Endothelial cell of umbilical vein (primary cell): ENCODE measurements around the gene ZNF804B. TPM values are rescaled to one million over a fixed set of nuclear protein-coding genes. Genes with fewer than 3 reads are reported as not detected.

Source experiments
- BruUV-seq: library from RNA; stranded (reverse); fragments of 400-500 nt; replicated peaks from 2 replicates; lab custom pipeline; 2021; lab: Mats Ljungman, UMichigan
- CTCF ChIA-PET: fragments of 300-600, 350-600 bp; sonication (Branson Sonifier 250); formaldehyde crosslinking; loops from one replicate; lab custom pipeline; 2021; ENCODE audit warnings: antibody characterized with exemption, inconsistent platforms; lab: Charles Lee
- POLR2A ChIA-PET: fragments of 300-600, 350-600 bp; sonication (Branson Sonifier 250); formaldehyde crosslinking; loops from one replicate; lab custom pipeline; 2021; ENCODE audit warnings: antibody characterized with exemption, inconsistent platforms; lab: Charles Lee
- DNase-seq: peaks from one replicate; pipeline ENCODE4 v3.0.0-alpha.2; 2011; ENCODE audit warnings: low read depth, low spot score
- FAIRE-seq: peaks from 2 replicates; lab custom pipeline; 2011; peaks lifted over from hg19 to GRCh38; lab: Jason Lieb, UNC
- H2AFZ ChIP-seq: 2 replicates; pipeline ENCODE4 v1.6.0; 2012; ENCODE audit warnings: low read depth, low read length, control low read depth, inconsistent platforms
- H3K27ac ChIP-seq: 2 replicates; pipeline ENCODE4 v1.5.1; 2011; ENCODE audit warnings: low read depth, mild to moderate bottlenecking, control low read depth, low read length, moderate library complexity; ENCODE audit not compliant: insufficient read depth
- H3K27me3 ChIP-seq, 2 experiments: 2 replicates each; pipeline versions ENCODE4 v1.6.0 to v1.6.1; 2011; ENCODE audit warnings: low read length in 2 of 2, mixed read lengths in 1 of 2; ENCODE audit not compliant: control insufficient read depth in 2 of 2, insufficient read depth in 2 of 2
- H3K36me3 ChIP-seq, 2 experiments: 2 replicates in 1 of 2; 3 replicates in 1 of 2; pipeline ENCODE4 v1.5.1; 2011; ENCODE audit warnings: low read length in 2 of 2, mild to moderate bottlenecking in 1 of 2, moderate library complexity in 1 of 2; ENCODE audit not compliant: control insufficient read depth in 2 of 2, insufficient read depth in 2 of 2; ENCODE audit errors: extremely low read depth in 1 of 2
- H3K4me1 ChIP-seq: 3 replicates; pipeline ENCODE4 v1.5.1; 2011; ENCODE audit warnings: mild to moderate bottlenecking, low read length; ENCODE audit not compliant: control insufficient read depth, insufficient read depth; ENCODE audit errors: extremely low read depth
- H3K4me2 ChIP-seq: 2 replicates; pipeline ENCODE4 v1.6.1; 2011; ENCODE audit warnings: low read length, control low read depth, mixed read lengths; ENCODE audit not compliant: insufficient read depth
- H3K4me3 ChIP-seq, 3 experiments: fragments of 200-600 bp in 1 of 3; sonication (generic), shearing (Covaris generic) in 1 of 3; replicated peaks in 1 of 3; 2 replicates each; pipeline ENCODE4 v1.5.1; 2011 to 2016; ENCODE audit warnings: control low read depth in 3 of 3, low read length in 3 of 3, mild to moderate bottlenecking in 2 of 3, inconsistent platforms in 1 of 3, low read depth in 1 of 3, moderate library complexity in 1 of 3; ENCODE audit not compliant: insufficient read depth in 1 of 3
- H3K79me2 ChIP-seq: 2 replicates; pipeline ENCODE4 v1.6.0; 2012; ENCODE audit warnings: low read length, inconsistent platforms; ENCODE audit not compliant: control insufficient read depth, insufficient read depth
- H3K9ac ChIP-seq: replicated peaks from 2 replicates; pipeline ENCODE3; 2011; ENCODE audit warnings: low read length, control low read depth; ENCODE audit not compliant: insufficient read depth; ENCODE audit errors: extremely low read depth
- H3K9me1 ChIP-seq: replicated peaks from 3 replicates; pipeline ENCODE4 v1.6.0; 2011; ENCODE audit warnings: mild to moderate bottlenecking, low read length; ENCODE audit not compliant: control insufficient read depth, insufficient read depth; ENCODE audit errors: extremely low read depth
- H3K9me3 ChIP-seq: replicated peaks from 2 replicates; pipeline ENCODE4 v1.5.1; 2012; ENCODE audit warnings: low read length, inconsistent platforms; ENCODE audit not compliant: control insufficient read depth, insufficient read depth
- H4K20me1 ChIP-seq: replicated peaks from 2 replicates; pipeline ENCODE3; 2011; ENCODE audit warnings: mild to moderate bottlenecking, low read length; ENCODE audit not compliant: control insufficient read depth, insufficient read depth; ENCODE audit errors: extremely low read depth
- EZH2 ChIP-seq: IDR thresholded peaks from 2 replicates; pipeline ENCODE4 v1.6.1; 2012; ENCODE audit warnings: borderline replicate concordance, low read depth, mild to moderate bottlenecking, moderate library complexity, low read length, inconsistent platforms; ENCODE audit not compliant: severe bottlenecking
- FOS ChIP-seq: IDR thresholded peaks from 2 replicates; pipeline ENCODE4 v1.6.1; 2011; ENCODE audit warnings: mild to moderate bottlenecking, low read length, moderate library complexity, borderline replicate concordance; ENCODE audit not compliant: insufficient read depth
- GATA2 ChIP-seq: IDR thresholded peaks from 2 replicates; pipeline ENCODE4 v1.7.0; 2011; ENCODE audit warnings: low read depth, mild to moderate bottlenecking, moderate library complexity, mixed read lengths, low read length; ENCODE audit not compliant: insufficient read length, insufficient read depth
- JUN ChIP-seq: IDR thresholded peaks from 2 replicates; pipeline ENCODE4 v1.6.1; 2011; ENCODE audit warnings: borderline replicate concordance, low read depth; ENCODE audit not compliant: insufficient read length, insufficient read depth
- MYC ChIP-seq: IDR thresholded peaks from one replicate; pipeline ENCODE4 v1.6.1; 2011; ENCODE audit warnings: mild to moderate bottlenecking, low read depth, low read length
- POLR2A ChIP-seq: IDR thresholded peaks from 2 replicates; pipeline ENCODE4 v1.6.1; 2012; ENCODE audit warnings: low read depth, mild to moderate bottlenecking, control low read depth, low read length
- POLR2AphosphoS5 ChIP-seq: IDR thresholded peaks from 2 replicates; pipeline ENCODE4 v1.6.1; 2012; ENCODE audit warnings: low read depth, mild to moderate bottlenecking, control low read depth, low read length, moderate library complexity; ENCODE audit not compliant: insufficient read depth
- dilution Hi-C: fragments of 300-500 bp; cut with MboI; formaldehyde crosslinking; loops from one replicate; pipeline ENCODE4 v1.15.0; 2019; ENCODE audit warnings: low sequenced_read_pairs; ENCODE audit not compliant: extremely low pct_ligation_motif_present
- intact Hi-C: fragments of 100-400 bp; cut with micrococcal nuclease; formaldehyde crosslinking; loops from one replicate; pipeline ENCODE4 v1.10.0; 2022
- polyA plus RNA-seq, 4 experiments: library from polyadenylated mRNA; depleted of rRNA in 3 of 4; stranded (reverse) in 3 of 4; unstranded in 1 of 4; fragments of >200 nt; gene quantifications; 2 replicates each; pipeline versions ENCODE4 v1.2.1 to v1.2.3, GENCODE V29; 2011 to 2012; ENCODE audit warnings: missing spikeins in 1 of 4
- total RNA-seq: library from RNA; stranded (reverse); gene quantifications from 2 replicates; pipeline ENCODE4 v1.2.3, GENCODE V29; 2021
- TF ChIP-seq, protein P1 (sequence below), 2 donors: IDR thresholded peaks; 1 replicate in 1 of 2; 2 replicates in 1 of 2; pipeline ENCODE4 v1.5.1; 2011; ENCODE audit warnings: low read length in 2 of 2, mild to moderate bottlenecking in 2 of 2, moderate library complexity in 2 of 2, control low read depth in 1 of 2, inconsistent platforms in 1 of 2, low read depth in 1 of 2; ENCODE audit not compliant: insufficient read depth in 1 of 2; ENCODE audit errors: extremely low read depth in 1 of 2
- TF ChIP-seq, protein P2 (sequence below): IDR thresholded peaks from 2 replicates; pipeline ENCODE4 v1.6.1; 2011; ENCODE audit not compliant: insufficient read depth, insufficient read length

ZNF804B gene
- total and polyA plus RNA-seq, 2 donors (not counting 3 experiments of a cell fraction or from before 2014, with no cell fraction given), result not detected

DNA sequence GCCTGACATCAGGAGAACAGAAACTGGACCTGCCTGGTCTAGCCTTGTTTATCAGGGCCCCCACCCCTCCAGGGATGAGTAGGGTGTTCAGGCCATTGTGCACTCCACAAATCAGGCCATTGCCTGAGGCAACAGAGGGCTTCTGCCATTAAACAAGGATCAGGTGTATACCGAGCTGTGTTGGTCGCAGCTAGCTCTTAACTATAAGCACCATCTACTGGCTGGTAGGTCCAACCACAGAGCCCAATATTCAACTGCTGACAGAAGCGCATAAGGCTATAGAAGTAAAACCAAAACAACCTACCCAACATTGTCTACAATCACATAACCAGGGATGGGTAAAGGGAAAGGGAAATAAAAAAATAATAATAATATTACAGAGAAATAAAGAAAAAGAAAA, 487.7 kb downstream of the ZNF804B start:
- no TSS peak for BruUV-seq
- H3K27ac ChIP-seq, result no peak overlapping the region
- H3K27me3 ChIP-seq, result no peaks in the 10 kb centered on the region
- CTCF ChIA-PET, result no interaction called here
- POLR2A ChIA-PET, result no interaction called here
- no peaks in the 10 kb centered on the region for H4K20me1 ChIP-seq
- H2AFZ ChIP-seq, result no peak overlapping the region
- no peaks in the 10 kb centered on the region for H3K36me3 ChIP-seq
- no peak overlapping the region for H3K4me3 ChIP-seq
- H3K9ac ChIP-seq, result no peak overlapping the region
- no peaks in the 10 kb centered on the region for H3K79me2 ChIP-seq
- FAIRE-seq, result no peak
- no peak overlapping the region for H3K4me2 ChIP-seq
- no peak for DNase-seq
- no peaks in the 10 kb centered on the region for H3K9me3 ChIP-seq
- TF ChIP-seq FOS (no peak), GATA2 (no peak), MYC (no peak), EZH2 (no peak), POLR2A (no peak), JUN (no peak)
- TF ChIP-seq, protein P1, sequence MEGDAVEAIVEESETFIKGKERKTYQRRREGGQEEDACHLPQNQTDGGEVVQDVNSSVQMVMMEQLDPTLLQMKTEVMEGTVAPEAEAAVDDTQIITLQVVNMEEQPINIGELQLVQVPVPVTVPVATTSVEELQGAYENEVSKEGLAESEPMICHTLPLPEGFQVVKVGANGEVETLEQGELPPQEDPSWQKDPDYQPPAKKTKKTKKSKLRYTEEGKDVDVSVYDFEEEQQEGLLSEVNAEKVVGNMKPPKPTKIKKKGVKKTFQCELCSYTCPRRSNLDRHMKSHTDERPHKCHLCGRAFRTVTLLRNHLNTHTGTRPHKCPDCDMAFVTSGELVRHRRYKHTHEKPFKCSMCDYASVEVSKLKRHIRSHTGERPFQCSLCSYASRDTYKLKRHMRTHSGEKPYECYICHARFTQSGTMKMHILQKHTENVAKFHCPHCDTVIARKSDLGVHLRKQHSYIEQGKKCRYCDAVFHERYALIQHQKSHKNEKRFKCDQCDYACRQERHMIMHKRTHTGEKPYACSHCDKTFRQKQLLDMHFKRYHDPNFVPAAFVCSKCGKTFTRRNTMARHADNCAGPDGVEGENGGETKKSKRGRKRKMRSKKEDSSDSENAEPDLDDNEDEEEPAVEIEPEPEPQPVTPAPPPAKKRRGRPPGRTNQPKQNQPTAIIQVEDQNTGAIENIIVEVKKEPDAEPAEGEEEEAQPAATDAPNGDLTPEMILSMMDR (IDR thresholded peaks at IDR 0.05; ENCODE audit: extremely low read depth in 1 of 2, insufficient read depth in 1 of 2, low read depth in 1 of 2, low read length in 2 of 2), result no peak
- H3K4me1 ChIP-seq, result no peaks in the 10 kb centered on the region
- dilution Hi-C loops, result no loop called here
- H3K9me1 ChIP-seq, result no peaks in the 10 kb centered on the region
- intact Hi-C loops, result no loop called here

DNA sequence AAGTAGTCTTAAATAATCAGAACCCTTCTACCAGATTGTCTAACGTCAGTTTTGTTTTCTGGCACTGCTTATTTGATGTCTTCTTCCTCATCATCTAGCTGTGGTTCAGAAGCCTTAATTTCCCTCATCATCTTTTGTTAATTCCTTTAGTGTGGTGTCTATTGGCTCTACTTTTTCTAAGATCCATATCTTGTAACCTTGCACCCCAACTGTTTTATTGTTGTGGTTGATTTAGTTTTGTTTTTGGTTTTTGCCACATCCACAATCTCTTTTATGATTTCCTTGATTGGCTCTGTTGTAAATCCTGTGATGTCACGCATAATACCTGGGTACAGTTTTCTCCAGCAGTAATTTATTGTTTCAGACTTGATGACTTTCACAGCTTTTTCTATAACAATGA, 499.6 kb downstream of the ZNF804B start:
- H2AFZ ChIP-seq, result no peak overlapping the region
- H3K4me1 ChIP-seq, result no peaks in the 10 kb centered on the region
- no peaks in the 10 kb centered on the region for H3K9me1 ChIP-seq
- no peaks in the 10 kb centered on the region for H3K27me3 ChIP-seq
- TF ChIP-seq POLR2A, result no peak
- TF ChIP-seq GATA2, result no peak
- TF ChIP-seq, protein P1 (IDR thresholded peaks at IDR 0.05; ENCODE audit: extremely low read depth in 1 of 2, insufficient read depth in 1 of 2, low read depth in 1 of 2, low read length in 2 of 2), result no peak
- TF ChIP-seq, protein P2, sequence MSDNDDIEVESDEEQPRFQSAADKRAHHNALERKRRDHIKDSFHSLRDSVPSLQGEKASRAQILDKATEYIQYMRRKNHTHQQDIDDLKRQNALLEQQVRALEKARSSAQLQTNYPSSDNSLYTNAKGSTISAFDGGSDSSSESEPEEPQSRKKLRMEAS, result no peak
- TF ChIP-seq FOS, result no peak
- TF ChIP-seq POLR2AphosphoS5, result no peak
- TF ChIP-seq EZH2, result no peak
- TF ChIP-seq JUN, result no peak
- no peak for TF ChIP-seq MYC
- H4K20me1 ChIP-seq, result no peaks in the 10 kb centered on the region
- H3K4me3 ChIP-seq, result no peak overlapping the region
- ChIA-PET CTCF (no interaction called here), POLR2A (no interaction called here)
- no TSS peak for BruUV-seq
- H3K27ac ChIP-seq, result no peak overlapping the region
- dilution Hi-C loops, result no loop called here
- no peaks in the 10 kb centered on the region for H3K9me3 ChIP-seq
- intact Hi-C loops, result no loop called here
- FAIRE-seq (no peak), DNase-seq (no peak)
- H3K79me2 ChIP-seq, result no peaks in the 10 kb centered on the region
- no peak overlapping the region for H3K4me2 ChIP-seq
- H3K9ac ChIP-seq, result no peak overlapping the region
- H3K36me3 ChIP-seq, result no peaks in the 10 kb centered on the region
